Testis (tissue), 3 donors: ENCODE results near the gene PSMB7. TPM values are rescaled to one million over a fixed set of nuclear protein-coding genes. Genes with fewer than 3 reads are reported as not detected.

ENCODE experiments used
- DNase-seq: peaks from one replicate; pipeline ENCODE4 v3.0.0-alpha.2; 2019
- H3K27ac ChIP-seq, 2 donors: fragments of 200-600 bp; sonication (generic); one replicate each; pipeline ENCODE4 v1.5.1; 2019
- H3K27me3 ChIP-seq: fragments of 200-600 bp; sonication (generic); one replicate; pipeline ENCODE4 v1.5.1; 2019
- H3K36me3 ChIP-seq: fragments of 200-600 bp; sonication (generic); one replicate; pipeline ENCODE4 v1.5.1; 2017; ENCODE audit warnings: low read depth; ENCODE audit errors: missing control alignments
- H3K4me1 ChIP-seq: fragments of 200-600 bp; sonication (generic); one replicate; pipeline ENCODE4 v1.5.1; 2019
- H3K4me3 ChIP-seq, 2 donors: fragments of 200-600 bp; sonication (generic); one replicate each; pipeline ENCODE4 v1.5.1; 2017 to 2019
- H3K9me3 ChIP-seq: fragments of 200-600 bp; sonication (generic); one replicate; pipeline ENCODE4 v1.5.1; 2017
- POLR2A ChIP-seq: fragments of 450-650 bp; IDR thresholded peaks from one replicate; pipeline ENCODE4 v1.6.1; 2017; ENCODE audit warnings: antibody characterized with exemption, mild to moderate bottlenecking, moderate library complexity
- WGBS, 2 donors: methylation state at CpG; one replicate each; pipeline ENCODE4 v1.1.5; 2018; 5-methylcytosine and 5-hydroxymethylcytosine counted together
- intact Hi-C: fragments of 100-400 bp; cut with DNase I; formaldehyde crosslinking; loops from one replicate; pipeline ENCODE4 v1.15.1; 2023; ENCODE audit warnings: low total_unique reads
- polyA plus RNA-seq: library from polyadenylated mRNA; stranded (reverse); fragments of 350-450 nt; fragmentation: Illumina TruSeq; extraction: RNeasy Lipid Tissue Mini Kit (QIAGEN cat#74804); gene quantifications from one replicate; pipeline ENCODE4 v1.2.3, GENCODE V29; 2014; ENCODE audit warnings: low read depth, low replicate concordance; ENCODE audit not compliant: insufficient read depth
- total RNA-seq, 2 donors: library from RNA; depleted of rRNA; stranded (reverse); fragments of >200 nt; gene quantifications; one replicate each; pipeline ENCODE4 v1.2.3, GENCODE V29; 2016
- TF ChIP-seq, protein P1 (sequence below), 3 experiments: fragments of 450-650 bp in 2 of 3; fragments of 200-600 bp in 1 of 3; sonication (generic) in 1 of 3; IDR thresholded peaks; one replicate each; pipeline ENCODE4 v1.5.1; 2016 to 2019; ENCODE audit warnings: antibody characterized with exemption in 3 of 3, mild to moderate bottlenecking in 2 of 3, moderate library complexity in 1 of 3

The PSMB7 gene
- total and polyA plus RNA-seq, 3 donors from 2014 or later: 156 to 310 (median 188) TPM

DNA sequence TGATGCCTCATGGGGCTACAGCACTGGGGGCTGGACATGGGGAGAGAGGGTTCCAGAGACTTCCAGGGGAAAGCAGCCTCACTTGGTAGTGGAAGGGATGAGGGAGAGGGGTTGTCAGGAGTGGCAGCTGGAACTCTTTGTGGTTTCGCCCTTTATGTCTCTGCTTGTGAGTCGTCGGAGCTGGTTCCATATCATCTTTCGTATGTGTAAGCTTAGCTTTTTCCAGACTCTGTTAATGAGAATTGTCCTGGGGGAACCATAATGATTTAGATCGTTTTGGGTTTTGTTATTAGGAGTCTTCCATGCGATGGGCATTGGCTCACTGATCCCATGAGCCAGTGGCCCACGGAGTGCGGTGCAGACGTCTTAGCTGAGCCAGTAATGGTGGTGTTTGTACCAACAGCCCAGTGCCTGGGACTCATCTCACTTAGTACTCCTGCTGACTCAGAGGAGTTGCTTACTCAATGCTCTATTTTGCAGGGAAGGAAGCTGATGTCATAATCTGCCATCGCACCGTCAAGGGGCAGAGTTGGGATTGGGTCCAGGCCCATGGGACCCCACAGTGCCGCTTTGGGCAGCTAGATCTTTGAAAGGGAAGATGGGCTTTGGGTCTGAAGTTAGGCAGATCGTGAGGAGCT lies 109.0 kb downstream of the PSMB7 start:
- intact Hi-C loops: no loop called here
- Histone ChIP-seq H3K36me3 (no peaks in the 10 kb centered on the region), H3K4me1 (no peaks in the 10 kb centered on the region), H3K27me3 (no peaks in the 10 kb centered on the region), H3K27ac (no peak overlapping the region), H3K9me3 (no peaks in the 10 kb centered on the region), H3K4me3 (no peak overlapping the region)
- TF ChIP-seq POLR2A: no peak
- TF ChIP-seq, protein P1, sequence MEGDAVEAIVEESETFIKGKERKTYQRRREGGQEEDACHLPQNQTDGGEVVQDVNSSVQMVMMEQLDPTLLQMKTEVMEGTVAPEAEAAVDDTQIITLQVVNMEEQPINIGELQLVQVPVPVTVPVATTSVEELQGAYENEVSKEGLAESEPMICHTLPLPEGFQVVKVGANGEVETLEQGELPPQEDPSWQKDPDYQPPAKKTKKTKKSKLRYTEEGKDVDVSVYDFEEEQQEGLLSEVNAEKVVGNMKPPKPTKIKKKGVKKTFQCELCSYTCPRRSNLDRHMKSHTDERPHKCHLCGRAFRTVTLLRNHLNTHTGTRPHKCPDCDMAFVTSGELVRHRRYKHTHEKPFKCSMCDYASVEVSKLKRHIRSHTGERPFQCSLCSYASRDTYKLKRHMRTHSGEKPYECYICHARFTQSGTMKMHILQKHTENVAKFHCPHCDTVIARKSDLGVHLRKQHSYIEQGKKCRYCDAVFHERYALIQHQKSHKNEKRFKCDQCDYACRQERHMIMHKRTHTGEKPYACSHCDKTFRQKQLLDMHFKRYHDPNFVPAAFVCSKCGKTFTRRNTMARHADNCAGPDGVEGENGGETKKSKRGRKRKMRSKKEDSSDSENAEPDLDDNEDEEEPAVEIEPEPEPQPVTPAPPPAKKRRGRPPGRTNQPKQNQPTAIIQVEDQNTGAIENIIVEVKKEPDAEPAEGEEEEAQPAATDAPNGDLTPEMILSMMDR (IDR thresholded peaks at IDR 0.05): no peak
- 90 to 92% methylated on average over 13 of the region's 13 CpGs for WGBS, 2 donors
- no peak for DNase-seq

- Histone ChIP-seq H3K9me3 (no peaks in the 10 kb centered on the region), H3K27ac (no peak overlapping the region), H3K27me3 (no peaks in the 10 kb centered on the region), H3K4me3 (no peak overlapping the region), H3K36me3 (no peaks in the 10 kb centered on the region), H3K4me1 (no peaks in the 10 kb centered on the region)
- no peak for DNase-seq
- intact Hi-C loops: no loop called here
- WGBS, 2 donors: 93 to 95% methylated on average over 8 of the region's 8 CpGs
- no peak for TF ChIP-seq POLR2A
- TF ChIP-seq, protein P1 (IDR thresholded peaks at IDR 0.05): no peak
Measured at GRCh38 chr9:124304285-124304684, 111.0 kb downstream of the PSMB7 start.

- no peaks in the 10 kb centered on the region for H3K4me1 ChIP-seq
- H3K9me3 ChIP-seq: no peaks in the 10 kb centered on the region
- no peak overlapping the region for H3K27ac ChIP-seq
- intact Hi-C loops: no loop called here
- H3K4me3 ChIP-seq: no peak overlapping the region
- H3K36me3 ChIP-seq: no peaks in the 10 kb centered on the region
- no peak for DNase-seq
- H3K27me3 ChIP-seq: no peaks in the 10 kb centered on the region
- WGBS, 2 donors: 90% methylated on average over 14 of the region's 14 CpGs
- TF ChIP-seq, protein P1 (IDR thresholded peaks at IDR 0.05): no peak
- no peak for TF ChIP-seq POLR2A
Measured at GRCh38 chr9:124303762-124304161, 111.5 kb downstream of the PSMB7 start.

Other genes starting within 250 kb of the PSMB7 start
- gene NEK6, start 157.5 kb downstream of the PSMB7 start, total RNA-seq: 10 to 100 TPM; 11.5 to 21.4 TPM
- 21.5 TPM for gene NEK6, start 157.5 kb downstream of the PSMB7 start, polyA plus RNA-seq
- under 1 TPM; 0.31 to 0.74 TPM for gene ADGRD2, start 35.0 kb upstream of the PSMB7 start, total RNA-seq
- 1.5 TPM for gene ADGRD2, start 35.0 kb upstream of the PSMB7 start, polyA plus RNA-seq
- gene NR5A1, start 92.0 kb upstream of the PSMB7 start, total RNA-seq: 10 to 100 TPM; 43.5 to 65.2 TPM
- 28.7 TPM for gene NR5A1, start 92.0 kb upstream of the PSMB7 start, polyA plus RNA-seq